HG03060 (cell line): ENCODE data around the gene KLHL14.

Experiments used
- ATAC-seq: cut with Tn5 transposase; IDR thresholded peaks from one replicate; pipeline ENCODE4 v1.9.1; 2021; ENCODE audit warnings: low read depth, moderate number of reproducible peaks; ENCODE audit not compliant: unreplicated experiment

KLHL14 gene

GRCh38 chr18:32730068-32730467, 42.8 kb downstream of the KLHL14 start:
- no peak for ATAC-seq

GRCh38 chr18:32724071-32724749, 48.6 kb downstream of the KLHL14 start:
- ATAC-seq, result no peak

DNA sequence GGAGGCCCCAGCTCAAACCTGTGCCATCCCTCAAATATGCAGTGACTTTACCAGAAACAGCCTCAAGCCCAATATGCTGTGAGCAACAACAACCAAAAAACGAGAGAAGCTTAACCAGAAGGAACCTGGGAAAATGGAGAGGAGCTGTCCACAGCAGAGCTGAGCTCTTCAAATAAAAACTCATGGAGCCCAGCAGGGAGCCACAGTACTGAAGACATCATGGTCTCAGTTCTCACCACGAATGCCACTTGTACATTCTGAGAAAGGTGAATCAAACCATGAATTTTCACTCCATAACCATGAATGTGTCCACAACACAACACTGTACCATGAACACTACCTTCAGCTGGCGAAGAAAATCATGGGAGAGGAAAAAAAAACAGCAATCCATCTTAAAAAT, 50.5 kb downstream of the KLHL14 start:
- no peak for ATAC-seq

DNA sequence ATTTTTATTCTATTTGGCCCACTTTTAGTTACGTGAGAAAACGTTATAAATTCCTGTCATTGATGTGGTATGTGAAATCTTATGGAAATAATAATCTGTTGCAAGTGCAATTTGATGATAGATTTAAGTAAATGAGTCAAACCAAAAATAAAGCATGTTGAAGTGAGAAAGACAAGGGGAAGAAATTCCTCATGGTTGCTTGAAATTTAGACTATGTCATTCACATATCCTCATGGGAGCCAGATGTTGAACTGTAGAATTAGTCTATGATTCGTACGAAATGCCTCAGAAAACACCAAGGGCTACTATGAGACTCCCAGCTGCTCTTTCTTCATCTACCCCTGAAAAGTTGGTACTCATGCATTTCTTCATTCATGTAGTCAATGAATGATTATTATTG, 55.7 kb downstream of the KLHL14 start:
- no peak for ATAC-seq

DNA sequence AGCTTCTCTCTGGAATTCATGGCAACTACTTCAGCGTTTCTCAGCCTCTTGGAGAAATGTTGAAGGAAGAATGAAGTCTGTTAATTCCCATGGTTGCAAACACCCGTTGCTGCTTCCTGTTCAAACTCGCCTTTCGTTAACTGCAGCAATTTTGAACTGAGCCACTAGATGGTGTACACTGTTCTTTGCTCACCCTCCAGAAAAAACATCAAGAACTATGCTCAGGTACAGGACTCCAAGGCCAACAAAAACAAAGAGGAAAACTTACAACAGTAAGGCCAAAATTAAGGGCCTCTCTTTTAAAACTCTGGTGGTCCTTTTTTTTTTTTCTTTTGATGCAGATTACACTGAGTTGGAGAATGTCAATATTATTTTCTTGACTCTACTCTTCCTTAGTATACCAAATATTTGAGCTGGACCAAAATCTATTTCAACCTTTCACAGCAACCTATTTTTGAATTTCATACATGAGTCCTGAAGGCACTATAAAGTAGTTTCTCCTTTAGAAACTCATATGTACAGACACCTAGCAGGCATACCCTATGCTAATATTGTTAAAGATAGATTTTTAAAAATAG, 58.2 kb downstream of the KLHL14 start:
- ATAC-seq, result peak; percentile 88

- no peak for ATAC-seq
Measured at GRCh38 chr18:32712860-32713259, 60.0 kb downstream of the KLHL14 start.

DNA sequence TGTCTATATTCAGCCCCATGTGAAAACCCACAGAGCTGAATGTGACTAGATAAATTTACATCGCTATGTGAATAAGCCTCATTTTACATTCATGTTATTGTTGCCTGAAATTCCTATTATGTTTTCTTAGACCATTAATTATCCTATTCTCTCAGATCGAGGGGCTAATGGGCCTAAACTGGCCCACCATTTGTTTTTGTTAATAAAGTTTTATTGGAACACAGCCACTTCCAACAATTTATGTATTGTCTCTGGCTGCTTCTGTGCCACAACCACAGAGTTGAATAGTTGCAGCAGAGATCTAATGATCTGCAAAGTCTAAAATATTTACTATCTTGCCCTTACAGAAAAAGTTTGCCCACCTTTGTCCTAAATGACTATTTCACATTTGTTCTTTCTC, 61.0 kb downstream of the KLHL14 start:
- no peak for ATAC-seq

DNA sequence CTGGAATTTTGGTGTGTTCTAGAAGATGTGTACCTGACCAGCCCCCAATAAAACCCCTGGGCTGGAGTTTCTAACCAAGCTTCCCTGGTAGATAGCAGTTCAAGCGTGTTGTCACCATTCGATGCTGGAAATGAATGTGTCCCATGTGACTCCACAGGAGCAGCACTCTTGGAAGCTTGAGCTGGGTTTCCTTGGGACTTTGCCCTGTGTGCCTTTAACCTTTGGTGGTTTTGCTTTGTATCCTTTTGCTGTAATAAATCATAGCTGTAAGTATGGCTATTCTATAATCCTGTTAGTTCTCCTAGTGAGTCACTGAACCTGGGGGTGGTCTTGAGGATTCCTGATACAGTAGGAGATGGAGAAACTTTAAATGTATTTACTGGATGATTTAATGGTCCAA, 65.2 kb downstream of the KLHL14 start:
- no peak for ATAC-seq

GRCh38 chr18:32707147-32707546, 65.7 kb downstream of the KLHL14 start:
- ATAC-seq, result no peak

DNA sequence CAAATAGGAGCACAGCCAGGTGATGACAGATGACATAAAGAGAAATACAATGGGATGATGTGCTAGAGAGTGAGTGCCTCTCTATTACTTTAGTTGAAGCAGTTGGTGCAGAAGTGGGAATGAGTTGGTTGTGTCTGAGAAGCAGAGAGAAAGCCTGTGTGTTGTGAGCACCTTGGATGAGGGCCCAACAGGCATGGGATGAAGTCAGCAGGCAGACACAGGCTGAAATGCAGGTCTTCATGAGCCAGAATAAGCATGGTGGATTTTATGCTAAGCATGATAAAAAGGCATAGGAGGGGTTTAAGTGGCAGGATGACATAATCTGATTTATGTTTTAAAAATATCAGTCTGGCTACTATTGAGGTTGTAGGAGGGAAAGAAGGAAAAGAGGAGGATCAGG, 71.5 kb downstream of the KLHL14 start:
- no peak for ATAC-seq

DNA sequence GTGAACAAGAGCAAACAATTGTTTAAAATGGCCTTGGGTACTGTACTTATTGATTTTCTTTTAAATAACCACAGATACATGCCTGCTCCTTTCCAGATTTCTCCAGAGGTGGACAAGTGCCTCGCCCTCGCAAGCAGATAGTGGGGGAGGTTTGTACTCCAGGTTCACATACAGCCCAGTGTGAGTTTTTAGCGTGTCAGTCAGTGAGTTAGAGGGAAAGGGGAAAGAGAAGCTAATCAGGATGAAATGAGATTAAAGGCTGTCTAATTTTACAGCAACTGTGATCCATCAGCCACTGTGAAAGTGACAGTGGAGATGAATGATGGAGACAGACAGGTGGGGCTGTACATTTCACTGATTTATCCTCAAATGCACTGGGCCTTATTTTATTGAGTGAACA, 74.7 kb downstream of the KLHL14 start:
- ATAC-seq, result no peak

- no peak for ATAC-seq
Measured at GRCh38 chr18:32696376-32696775, 76.4 kb downstream of the KLHL14 start.

DNA sequence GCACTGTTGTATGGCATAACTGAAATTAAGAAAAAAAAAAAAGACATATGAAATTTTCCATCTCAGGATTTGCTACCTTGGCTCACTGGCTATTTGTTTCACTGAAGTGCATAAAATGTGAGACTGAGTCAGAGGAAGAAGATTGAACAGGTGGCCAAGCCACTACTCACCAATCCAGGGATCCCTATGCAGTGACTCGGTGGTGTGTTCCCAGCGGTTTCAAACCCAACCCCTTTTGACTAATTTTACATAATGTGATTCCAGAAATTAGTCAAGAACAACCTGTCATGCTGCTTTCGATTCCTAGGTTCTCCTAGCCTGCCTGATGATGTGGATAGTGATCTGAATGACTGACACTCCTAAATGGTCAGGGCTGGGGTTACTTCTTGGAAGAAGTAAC, 77.3 kb downstream of the KLHL14 start:
- ATAC-seq, result no peak

- no peak for ATAC-seq
Measured at GRCh38 chr18:32688821-32689220, 84.0 kb downstream of the KLHL14 start.

DNA sequence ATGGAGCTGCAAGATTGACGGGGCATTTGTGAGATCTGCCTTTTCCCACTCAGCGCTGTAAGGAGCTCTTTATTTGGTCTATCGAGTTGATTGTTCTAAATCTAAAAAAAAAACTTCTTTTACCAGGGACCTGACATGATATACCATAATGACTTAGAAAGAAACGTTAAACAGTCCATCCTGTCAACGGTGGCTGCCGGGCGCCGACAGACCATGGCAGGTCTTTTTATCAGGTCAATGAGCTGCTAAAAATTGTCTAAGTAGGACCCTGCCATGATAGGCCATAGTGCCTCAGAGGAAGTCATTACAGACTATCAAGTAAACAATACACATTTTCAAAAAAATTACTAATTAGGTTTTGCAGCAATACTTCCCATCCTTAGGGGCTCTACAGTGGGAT, 87.9 kb downstream of the KLHL14 start:
- ATAC-seq, result no peak

- ATAC-seq, result no peak
Measured at GRCh38 chr18:32684096-32684495, 88.7 kb downstream of the KLHL14 start.

GRCh38 chr18:32683044-32683443, 89.8 kb downstream of the KLHL14 start:
- no peak for ATAC-seq

GRCh38 chr18:32677578-32677977, 95.2 kb downstream of the KLHL14 start:
- no peak for ATAC-seq

GRCh38 chr18:32674491-32674890, 98.3 kb downstream of the KLHL14 start:
- no peak for ATAC-seq

- ATAC-seq, result no peak
Measured at GRCh38 chr18:32672398-32672797, 100.4 kb downstream of the KLHL14 start.

DNA sequence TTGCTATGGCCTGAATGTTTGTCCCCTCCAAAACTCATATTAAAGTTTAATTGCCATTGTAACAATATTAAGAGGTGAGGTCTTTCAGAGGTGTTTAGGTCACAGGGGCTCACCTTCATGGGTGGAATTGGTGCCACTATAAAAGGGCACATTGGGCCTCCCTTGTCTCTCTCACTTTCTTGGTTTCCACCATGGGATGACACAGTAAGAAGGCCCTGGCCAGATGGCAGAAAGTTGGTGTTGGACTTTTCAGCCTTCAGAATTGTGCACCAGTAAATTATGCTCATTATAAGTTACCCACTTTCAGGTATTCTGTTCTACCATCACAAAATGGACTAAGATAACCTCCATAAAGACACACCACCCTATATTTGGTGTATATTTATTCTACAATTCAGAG, 102.1 kb downstream of the KLHL14 start:
- ATAC-seq, result no peak

DNA sequence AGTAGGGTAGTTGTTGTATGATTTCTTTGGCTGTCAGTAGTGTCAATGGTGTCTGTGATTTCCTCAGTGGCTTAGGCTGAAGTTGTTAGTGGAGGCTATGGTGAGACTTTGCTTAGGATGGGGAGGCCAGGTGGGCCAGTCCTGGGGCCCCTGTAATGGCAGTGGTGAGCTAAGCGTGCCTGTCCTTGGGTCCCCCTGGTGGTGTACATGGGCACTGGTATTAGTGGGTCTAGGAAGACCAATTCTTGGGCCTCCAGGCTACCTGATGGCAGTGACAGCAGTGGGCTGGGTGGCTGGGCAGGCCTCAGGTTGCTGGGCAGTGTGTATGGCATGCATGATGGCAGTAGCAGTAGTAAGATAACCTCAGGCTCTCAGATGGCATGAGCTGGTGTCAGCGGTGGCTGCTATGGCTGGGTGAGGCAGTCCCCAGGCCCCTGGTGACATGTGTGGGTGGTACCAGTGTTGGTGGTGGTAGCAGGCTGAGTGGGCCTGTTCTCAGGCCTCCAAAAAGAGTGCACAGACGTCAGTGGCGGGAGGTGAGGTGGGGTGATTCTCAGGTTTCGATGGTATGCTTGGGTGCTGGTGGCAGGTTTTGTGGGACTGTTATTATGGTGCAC, 103.2 kb downstream of the KLHL14 start:
- no peak for ATAC-seq
